NCI-H748 treated with DMSO at 0.1 percent for 48 hours (cell line): ENCODE results near the gene FXR1.
"Not testable (repeated sequence)": the region's sequence is repeated elsewhere in the genome, so short reads cannot be mapped to it uniquely, and the experiment has no call there.

Experiments
- DNase-seq: peaks from one replicate; lab custom pipeline; 2025; lab: John Stamatoyannopoulos, UW

FXR1 gene

DNA sequence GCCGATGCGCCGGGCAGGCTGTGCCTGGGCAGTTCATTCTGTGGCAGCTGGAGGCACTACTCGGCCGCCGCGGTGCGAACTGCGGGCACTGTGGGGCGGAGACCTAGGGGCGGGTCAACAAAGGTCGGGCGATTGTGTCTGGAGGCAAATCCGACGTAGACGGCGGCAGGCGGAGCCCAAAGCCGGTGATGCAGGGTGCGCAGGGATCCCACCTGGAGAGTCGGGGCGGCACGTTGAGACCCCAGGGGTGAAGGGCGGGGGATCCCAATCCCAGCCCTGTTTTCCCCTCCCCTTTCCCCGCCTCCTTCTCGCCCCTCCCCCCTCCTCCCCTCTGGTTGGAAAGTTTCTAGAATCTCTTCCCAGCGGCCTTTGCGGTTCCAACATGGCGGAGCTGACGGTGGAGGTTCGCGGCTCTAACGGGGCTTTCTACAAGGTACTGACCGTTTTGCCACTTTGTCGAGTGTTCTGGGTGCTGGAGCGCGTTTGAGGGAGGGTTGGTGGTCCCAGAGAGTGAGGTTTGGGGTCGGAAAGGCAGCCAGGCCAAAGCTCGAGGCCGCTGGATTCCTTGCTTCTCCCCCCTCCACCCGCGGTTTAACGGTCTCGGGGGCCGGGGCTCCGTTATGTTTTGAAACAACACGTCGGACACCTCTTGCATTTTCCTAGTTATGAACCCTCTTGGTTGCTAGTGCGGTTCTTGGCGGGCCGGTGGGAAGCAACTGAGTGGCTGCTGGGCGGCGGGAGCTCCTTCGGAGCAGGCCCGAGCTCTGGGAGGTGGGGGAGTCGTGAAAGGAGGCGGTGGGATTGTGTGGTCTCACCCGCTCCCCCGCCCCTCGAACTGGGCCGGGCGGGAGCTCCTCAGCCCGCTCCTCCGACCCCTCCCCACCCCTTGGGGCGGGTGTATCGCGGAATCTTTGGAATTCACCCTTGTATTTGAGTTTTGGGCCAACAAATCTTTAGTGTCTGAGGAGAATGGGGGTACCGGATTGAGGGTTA lies at the start of gene FXR1:
Gene FXR1, plus strand, starts transcription at position 367 of the 993 bp plus-strand sequence. Its CDS starts 16 bp downstream, at position 383.
- peak; percentile 39 for DNase-seq

DNA sequence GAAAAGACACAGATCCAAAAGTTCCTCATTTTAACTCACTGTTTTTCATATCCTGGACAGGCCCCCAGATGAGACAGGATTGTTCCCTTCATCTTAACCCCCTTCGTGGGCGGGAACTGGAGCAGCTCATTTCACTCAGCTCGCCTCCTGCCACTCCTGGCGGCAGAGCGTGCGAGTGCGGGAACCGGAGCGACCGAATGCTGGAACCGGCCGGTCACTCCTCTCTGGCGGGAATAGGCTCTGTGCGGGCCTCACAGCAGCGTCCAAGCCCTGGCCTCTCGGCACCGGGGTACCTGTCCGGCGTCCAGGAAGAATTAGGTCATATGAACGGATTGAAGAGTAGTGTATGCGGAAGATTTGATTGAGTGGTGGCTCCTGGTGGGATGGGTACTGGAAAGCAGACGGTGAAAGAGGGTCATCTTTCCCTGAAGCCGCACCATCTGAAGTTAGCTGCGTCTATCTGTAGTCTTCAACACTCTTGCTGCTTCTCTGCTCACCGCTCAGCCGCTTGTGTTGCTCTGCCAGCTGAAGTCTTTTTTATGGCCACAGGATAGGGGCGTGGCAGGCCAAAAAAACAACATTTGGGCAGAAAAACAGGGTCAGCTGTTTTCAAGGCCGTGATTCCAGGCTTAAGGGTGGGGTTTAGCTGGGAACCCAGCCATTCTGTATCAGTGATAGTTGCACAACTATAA lies 42.3 kb upstream of the FXR1 start:
- DNase-seq, result no peak

DNA sequence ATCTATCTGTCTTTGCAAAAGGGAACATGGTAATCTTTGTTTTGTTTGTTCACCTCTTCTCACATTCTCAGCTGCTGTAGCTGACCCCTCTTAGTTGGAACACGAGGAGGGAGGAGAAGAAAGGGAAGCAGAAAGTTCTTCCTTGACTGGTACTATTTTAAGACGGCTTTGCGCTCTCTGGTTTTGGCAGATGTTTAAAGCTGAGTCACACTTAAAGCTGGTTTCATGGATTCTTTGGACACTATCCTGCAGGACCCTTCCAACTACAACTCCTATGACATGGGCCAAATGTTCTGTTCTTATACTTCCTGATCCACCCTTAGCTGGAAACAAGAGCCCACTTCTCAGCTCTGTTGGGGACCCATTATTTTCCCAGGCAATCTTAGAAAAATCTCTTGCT lies 40.6 kb upstream of the FXR1 start:
- no peak for DNase-seq

DNA sequence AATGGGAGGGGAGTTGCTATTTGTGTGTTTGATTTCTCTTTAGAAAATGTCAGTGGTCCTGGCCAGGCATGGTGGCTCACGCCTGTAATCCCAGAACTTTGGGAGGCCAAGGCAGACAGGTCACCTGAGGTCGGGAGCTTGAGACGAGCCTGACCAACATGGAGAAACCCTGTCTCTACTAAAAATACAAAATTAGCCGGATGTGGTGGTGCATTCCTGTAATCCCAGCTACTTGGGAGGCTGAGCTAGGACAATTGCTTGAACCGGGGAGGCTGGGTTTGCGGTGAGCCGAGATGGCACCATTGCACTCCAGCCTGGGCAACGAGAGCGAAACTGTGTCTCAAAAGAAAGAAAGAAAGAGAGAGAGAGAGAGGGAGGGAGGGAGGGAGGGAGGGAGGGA lies 40.0 kb upstream of the FXR1 start:
- not testable (repeated sequence) for DNase-seq

DNA sequence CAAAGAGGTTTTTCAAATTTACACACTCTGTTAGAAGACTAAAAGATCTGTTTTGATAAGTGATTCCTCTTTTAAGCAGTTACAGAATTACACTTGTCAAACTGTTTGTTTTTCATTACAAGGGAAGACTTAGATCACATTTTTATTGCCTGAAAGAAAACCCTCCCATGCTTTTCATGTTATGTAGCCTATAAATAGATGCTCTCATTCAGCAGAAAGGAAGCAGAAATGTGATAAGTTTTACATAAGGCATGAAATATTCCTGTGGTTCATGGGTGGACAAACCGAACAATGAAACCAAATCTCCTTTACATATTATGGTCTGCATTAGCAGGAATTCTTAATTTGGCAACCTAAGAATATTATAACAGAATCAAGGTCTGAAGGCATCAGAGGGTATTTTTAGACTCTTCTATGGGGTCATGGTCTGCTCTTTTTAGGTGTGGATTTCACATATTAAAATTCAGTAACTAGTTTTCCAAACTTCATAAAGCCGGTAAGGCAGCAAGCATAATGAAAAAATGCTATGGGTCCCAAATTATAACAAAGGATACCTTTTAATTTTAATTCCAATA lies 37.3 kb upstream of the FXR1 start:
- DNase-seq, result no peak

DNA sequence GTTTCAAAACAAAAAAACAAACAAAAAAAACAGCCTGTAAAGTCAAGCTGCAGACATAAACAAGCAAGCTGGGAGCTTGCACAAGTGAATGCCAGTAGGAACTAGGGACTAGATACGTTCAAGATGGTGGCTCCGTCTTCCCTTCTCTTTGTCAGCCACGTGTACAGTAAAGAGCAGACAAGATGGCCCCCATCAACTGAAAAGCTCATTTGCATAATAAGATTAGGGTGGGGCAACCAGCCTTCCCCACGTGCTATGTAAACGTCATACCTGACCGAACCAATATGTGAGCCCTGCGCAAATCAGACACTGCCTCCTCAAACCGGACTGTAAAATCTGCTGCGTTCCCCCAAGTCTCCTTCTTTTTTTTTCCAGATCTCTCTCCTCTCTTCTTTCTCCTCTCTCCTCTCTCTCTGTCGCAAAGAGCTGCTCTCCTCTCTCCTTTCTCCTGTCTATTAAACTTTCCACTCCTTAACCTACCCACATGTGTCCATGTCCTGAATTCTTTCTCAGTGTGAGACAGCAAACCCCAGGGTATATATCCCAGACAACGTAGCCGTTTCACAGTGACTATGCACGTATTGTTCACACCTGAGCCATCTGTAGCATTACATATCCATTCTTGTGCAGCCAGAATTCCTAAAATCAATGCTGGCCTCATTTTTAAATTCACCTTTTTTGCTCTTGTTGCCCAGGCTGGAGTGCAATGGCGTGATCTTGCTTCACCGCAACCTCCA lies 31.2 kb upstream of the FXR1 start:
- no peak for DNase-seq

DNA sequence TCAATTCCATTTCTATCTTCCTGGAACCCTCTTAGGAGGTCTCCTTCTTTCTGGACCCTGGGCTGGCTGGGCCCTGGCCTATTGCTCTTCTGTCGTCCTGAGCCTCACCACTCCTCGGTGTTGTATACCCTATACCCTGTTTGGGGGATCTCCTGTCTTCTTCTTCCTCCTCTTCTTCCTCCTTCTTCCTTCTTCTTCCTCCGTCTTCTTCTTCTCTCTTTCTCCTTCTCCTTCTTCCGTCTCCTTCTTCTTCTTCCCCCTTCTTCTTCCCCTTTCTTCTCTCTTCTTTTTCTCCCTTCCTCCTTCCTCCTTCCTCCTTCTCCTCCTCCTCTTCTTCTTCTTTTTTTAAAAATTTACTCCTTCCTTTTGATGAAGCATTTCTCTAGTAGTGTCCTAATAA lies 30.4 kb upstream of the FXR1 start:
- DNase-seq, result no peak

DNA sequence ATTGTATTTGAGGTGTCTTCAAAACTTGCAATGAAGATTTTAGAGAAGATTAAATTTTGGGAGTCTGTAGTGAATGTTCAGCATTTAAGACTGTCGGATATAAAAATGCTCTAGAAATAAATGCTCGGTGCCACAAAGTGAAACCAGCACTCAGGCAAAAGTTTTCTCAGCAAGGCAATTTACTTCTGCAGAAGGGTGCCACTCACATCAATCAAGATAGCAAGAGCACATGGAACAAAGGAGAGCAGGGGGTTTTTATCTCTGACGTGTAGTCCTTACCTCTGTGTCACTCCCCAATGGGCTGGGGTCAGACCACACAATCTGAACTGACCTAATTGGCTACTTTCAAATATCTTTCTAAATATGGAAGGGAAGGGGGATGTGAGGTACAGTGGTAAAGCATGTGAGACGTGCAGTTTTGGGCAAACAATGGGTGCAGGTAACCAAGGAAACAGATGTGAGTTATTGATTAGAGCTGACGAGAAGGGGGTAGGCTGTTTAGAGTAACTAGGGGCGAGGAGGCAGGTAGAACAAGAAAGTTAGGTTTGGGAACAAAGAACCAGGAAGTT lies 23.4 kb upstream of the FXR1 start:
- DNase-seq, result no peak

DNA sequence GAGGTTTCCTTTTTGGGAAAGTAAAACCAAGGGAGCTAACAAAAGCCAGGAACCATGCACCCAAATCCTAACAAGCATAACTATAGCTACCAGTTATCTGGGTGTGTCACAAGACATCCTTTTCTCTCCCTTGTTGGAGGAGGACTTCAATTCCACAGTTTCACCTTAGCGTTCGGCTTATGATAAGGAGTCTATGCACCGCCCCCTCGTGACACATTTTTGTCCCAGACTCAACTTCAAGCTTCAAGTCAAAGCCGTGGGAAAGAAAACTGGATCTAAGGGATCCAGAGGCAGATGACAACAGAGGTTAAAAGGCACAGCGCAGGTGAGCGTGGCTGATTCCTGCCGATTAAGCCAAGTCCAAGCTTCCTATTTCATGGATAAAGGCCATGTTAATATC lies 13.9 kb upstream of the FXR1 start:
- DNase-seq, result no peak

DNA sequence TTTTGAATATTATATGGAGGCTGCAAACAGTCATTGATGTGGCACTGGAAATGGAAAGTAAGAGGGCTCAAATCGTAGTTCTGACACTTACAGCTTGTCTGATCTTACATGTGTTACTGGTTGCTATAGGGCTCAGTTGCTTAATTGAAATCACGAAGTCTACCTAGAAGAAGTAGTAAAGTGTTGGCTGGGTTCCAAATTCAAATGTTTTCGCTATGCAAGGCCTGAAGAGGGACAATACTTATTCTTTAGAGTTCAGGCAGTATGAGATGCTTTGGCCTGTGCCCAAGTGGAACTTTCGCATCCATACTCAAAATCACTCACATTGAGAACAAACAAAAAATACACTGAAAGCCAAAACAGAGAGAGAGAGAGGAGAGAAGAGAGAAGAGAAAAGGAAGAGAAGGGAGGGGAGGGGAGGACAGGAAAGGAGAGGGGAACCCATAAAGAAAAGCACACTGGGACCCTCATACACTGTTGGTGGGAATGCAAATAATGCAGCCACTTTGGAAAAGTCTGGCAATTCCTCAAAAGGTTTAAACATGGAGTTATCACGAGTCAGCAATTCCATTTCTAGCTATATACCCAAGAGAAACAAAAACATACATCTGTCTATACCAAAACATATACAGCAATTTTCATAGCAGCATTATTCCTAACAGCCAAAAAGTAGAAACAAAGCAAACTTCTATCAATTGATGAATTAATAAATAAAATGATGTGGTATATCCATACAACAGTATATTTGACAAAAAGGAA lies 2.9 kb upstream of the FXR1 start:
- DNase-seq, result no peak

DNA sequence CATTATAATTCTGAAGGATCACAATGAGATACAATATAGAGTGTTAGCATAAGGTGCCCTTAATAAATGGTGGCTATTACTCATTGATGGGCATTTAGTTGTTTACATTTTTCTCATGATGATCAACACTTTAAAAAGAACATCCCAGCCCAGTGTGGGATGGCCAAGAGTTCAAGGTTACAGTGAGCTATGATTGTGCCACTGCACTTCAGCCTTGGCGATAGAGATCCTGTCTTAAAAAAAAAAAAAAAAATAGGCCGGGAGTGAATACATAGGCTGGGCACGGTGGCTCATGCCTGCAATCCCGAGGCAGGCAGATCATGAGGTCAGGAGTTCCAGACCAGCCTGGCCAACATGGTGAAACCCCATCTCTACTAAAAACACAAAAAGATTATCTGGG lies 1.6 kb upstream of the FXR1 start:
- no peak for DNase-seq

DNA sequence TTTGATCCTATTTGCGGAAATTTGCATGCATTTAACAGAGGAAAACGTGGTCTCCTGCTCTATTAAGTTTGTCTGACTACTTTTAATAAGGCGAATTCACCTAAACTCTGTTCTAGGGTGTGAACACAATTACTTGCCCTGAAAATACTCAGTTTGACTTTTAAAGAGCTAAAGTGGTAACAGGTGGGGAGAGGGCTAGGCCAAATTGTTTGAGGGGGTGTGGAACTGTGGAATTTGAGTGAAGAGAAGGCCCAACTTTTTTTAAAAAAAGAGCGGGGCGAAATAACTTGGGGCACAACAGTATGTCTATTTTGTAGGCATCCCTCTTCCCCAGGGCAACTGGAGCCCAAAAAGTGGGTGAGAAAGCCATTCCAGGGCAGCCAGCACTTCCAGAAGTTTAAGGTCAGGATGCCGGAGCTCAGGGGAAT lies 580 bp upstream of the FXR1 start:
- DNase-seq, result no peak

DNA sequence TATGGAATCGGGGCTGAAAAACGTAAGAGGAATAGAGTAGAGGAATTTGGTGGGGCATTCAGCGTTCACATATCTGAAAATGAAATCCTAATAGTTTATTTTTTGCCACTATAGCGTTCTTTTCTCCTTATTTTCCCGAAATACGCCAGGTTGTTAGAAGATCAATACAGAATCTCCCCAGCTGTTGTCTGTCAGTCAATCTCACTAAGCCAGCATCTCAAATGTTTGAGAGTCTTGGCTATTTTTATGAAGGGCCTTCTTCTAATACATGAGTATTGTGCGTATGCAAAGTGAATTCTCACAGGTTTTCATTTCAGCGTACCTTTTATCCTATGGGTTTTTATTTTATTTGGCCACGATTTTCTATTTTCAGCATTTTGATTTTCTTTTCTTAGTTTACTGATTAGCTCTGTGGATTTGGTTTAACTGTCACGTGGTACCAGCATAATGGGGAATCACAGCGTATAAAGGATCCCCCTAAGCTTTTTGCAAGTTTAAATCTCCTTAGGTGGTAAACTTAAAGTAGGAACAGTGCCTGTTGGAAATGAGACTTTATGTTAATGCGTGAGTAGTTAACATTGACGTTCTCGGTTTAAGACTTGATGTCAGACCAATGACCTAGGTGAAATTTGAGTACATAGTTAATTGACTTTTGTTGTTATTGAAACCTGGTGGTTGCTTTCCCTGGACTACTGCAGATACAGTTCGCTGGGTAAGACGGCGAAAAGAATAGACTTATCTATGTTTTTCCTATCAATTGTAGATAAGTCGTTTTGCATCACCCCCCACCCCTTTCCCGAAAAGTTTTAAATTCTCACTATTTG lies 1.3 kb downstream of the FXR1 start:
- DNase-seq, result no peak

DNA sequence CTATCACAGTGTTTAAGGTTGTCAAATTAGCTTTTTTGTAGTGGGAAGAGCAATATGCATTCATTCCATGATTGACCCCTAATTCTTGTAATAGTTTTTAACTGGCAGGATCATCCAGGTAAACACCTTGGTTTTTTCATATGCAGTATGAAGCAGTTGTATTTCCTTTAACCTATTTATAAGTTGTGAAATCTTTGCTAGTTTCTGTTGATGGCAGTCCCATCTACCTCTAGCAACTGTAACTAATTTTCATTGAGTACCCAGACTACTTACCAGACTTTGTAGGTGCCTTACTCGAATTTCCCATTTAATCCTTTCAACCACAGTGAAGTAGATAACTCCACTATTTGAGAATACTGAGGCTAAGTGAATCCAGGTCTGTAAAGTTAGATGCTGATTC lies 6.1 kb downstream of the FXR1 start:
- DNase-seq, result no peak

DNA sequence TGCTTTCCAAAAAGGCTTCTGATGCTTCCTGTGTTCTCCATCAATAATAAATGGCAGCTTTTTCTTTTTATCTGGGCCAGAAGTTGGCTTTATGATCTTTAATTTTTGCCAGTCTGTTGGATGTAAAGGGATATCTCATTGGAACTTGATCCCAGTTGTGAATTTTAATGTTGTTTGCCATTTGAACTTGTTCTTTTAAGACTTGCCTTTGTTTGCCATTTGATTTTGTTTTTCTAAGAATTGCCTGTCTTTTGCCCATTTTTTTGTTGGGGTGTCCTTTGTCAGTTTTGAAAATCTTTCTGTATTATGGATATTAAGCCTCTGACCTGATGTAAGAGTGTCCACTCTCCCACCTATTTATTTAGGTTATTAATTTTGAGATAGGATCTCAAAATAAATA lies 9.8 kb downstream of the FXR1 start:
- no peak for DNase-seq

DNA sequence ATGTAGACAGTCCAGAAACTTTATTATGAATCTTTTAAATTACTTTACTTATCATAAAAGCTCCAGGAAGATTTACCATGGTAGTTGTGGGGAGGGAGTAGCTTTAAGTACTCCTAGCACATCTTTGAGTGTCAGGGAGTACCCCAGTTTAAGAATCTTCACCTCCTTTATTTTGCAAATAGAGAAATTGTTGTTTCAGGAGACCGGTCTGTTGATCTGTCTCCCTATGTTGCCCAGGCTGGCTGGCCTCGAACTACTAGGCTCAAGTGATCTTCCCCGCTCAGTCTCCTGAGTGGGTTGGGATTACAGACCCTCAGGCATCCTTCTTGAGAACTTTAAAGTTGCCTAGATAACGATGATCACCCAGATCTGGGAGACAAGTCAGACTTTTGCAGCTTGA lies 11.1 kb downstream of the FXR1 start:
- DNase-seq, result no peak

DNA sequence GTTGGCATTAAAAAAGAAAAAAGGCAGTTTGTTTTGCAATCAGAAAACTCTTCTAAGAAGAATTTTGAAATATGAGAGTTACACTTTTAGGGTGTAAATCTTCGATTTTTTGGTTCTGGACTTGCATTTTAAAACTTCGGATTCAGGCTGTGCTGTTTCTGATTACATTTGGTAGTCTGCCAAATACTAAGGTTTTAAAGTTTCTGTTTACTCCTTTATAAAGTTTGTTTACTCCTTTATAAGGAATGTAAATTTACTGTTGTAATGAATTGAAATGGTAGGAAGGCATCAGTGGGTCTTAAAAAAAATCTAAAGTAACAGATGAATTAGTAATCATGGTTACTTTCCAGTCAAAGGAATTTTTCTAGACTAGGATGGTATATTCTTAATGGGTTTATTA lies 14.1 kb downstream of the FXR1 start:
- DNase-seq, result no peak

DNA sequence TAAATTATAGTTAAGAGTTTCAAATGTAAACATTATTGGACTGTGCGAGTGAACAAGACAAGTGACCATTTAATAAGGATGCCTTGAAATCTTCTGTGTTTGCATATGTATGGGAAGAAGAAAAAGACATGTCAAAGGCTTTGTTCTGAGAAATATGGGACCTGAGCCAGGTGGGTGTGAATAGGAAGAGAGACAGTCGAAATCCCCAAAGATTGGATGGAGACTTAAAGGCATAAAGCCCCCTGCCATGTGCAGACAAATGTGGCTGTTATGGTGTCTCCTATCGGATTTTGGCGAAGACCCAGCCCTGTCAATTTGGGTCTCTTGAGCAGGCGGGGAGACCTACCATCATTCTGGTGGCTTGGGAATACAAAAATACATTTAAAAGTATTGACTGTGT lies 16.9 kb downstream of the FXR1 start:
- no peak for DNase-seq

DNA sequence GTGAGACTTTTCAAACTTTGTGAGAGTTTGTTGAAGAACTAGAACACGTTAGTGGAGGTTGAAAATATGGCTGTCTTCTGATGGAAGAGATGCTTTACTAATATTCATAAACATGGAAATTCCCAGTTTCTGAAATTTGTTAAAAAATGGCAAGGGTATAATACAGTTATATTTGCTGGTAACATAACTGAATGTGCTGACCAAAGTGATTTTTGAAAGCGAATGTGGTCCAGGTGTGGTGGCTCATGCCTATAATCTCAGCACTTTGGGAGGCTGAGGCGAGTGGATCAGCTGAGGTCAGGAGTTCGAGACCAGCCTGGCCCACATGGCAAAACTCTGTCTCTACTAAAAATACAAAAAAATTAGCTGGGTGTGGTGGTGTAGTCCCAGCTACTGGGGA lies 18.1 kb downstream of the FXR1 start:
- no peak for DNase-seq

DNA sequence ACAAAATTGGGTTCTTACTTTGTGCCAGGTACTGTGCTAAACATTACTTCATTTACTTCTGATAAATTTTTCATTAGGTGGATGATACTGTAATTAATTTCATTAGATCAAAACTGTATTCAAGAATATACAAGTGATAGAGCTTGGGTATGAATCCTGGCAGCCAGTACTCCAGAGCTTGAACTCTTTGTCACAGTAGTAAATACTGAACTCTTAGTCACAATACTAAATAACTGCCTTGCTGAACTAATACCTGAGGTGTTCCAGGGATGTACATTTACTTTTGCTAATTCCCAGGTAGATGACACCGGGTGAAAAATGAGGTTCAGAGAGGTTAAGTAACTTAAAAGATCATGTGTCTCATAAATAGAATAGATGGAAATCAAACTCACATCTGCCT lies 20.3 kb downstream of the FXR1 start:
- no peak for DNase-seq
